Aorta (tissue), 5 donors: ENCODE results near the gene HGF. TPM values are rescaled to one million over a fixed set of nuclear protein-coding genes. Genes with fewer than 3 reads are reported as not detected.

Source experiments
- ATAC-seq: fragments of 200-7000 bp; cut with Tn5 transposase; one replicate; pipeline ENCODE4 v1.9.1; 2022; ENCODE audit warnings: moderate library complexity; ENCODE audit not compliant: low FRiP score
- DNase-seq, 2 donors: peaks; one replicate each; pipeline ENCODE4 v3.0.0-alpha.2; 2020
- H3K27ac ChIP-seq, 2 donors: one replicate each; pipeline ENCODE4 v1.5.1; 2013; ENCODE audit warnings: low read length in 2 of 2, mild to moderate bottlenecking in 2 of 2, moderate library complexity in 2 of 2, control low read depth in 1 of 2, inconsistent platforms in 1 of 2, low read depth in 1 of 2
- H3K27me3 ChIP-seq, 2 donors: one replicate each; pipeline ENCODE4 v1.6.1; 2013; ENCODE audit warnings: control low read depth in 1 of 2, low read length in 1 of 2, mild to moderate bottlenecking in 1 of 2, moderate library complexity in 1 of 2; ENCODE audit not compliant: insufficient read depth in 2 of 2, control insufficient read depth in 1 of 2
- H3K36me3 ChIP-seq, 2 donors: one replicate each; pipeline ENCODE4 v1.6.1; 2013; ENCODE audit warnings: control low read depth in 1 of 2, low read length in 1 of 2, mild to moderate bottlenecking in 1 of 2; ENCODE audit not compliant: insufficient read depth in 2 of 2, control insufficient read depth in 1 of 2
- H3K4me1 ChIP-seq, 2 donors: one replicate each; pipeline ENCODE4 v1.6.1; 2013; ENCODE audit warnings: low read length in 2 of 2, control low read depth in 1 of 2, mild to moderate bottlenecking in 1 of 2, moderate library complexity in 1 of 2; ENCODE audit not compliant: insufficient read depth in 2 of 2, control insufficient read depth in 1 of 2
- H3K4me3 ChIP-seq, 2 donors: one replicate each; pipeline ENCODE4 v1.5.1; 2013; ENCODE audit warnings: low read length in 2 of 2, control low read depth in 1 of 2, mild to moderate bottlenecking in 1 of 2
- H3K9me3 ChIP-seq: one replicate; pipeline ENCODE4 v1.6.1; 2013; ENCODE audit warnings: mild to moderate bottlenecking, low read length; ENCODE audit not compliant: control insufficient read depth
- WGBS, 2 donors: extraction: QIAGEN DNeasy Blood & Tissue Kit; methylation state at CpG; one replicate each; pipeline ENCODE4 v1.1.7; 2013; 5-methylcytosine and 5-hydroxymethylcytosine counted together
- intact Hi-C, 2 donors: fragments of 100-400 bp; cut with DNase I; formaldehyde crosslinking; loops; one replicate each; pipeline versions ENCODE4 v1.14.2 to v1.15.0; 2022
- polyA plus RNA-seq, 2 donors: library from polyadenylated mRNA; stranded (reverse); fragments of 200-250 nt; gene quantifications; one replicate each; pipeline ENCODE4 v1.2.3, GENCODE V29; 2013
- total RNA-seq, 2 donors: library from RNA; stranded (reverse); fragmentation: NEBNext Ultra II Directional; extraction: Animal tissue kit (Norgen Biotek cat#: 25700); gene quantifications; one replicate each; pipeline ENCODE4 v1.2.1, GENCODE V29; 2021
- donor health status: healthy with polysubstance abuse.
- donor health status: Bipolar disorder and iron deficiency.
- donor health status: DM: no; HTN: no; CAD: no.
- donor health status: DM: no; HTN: no; CAD: no.
- donor health status: DM: yes; HTN: yes; CAD: no.

HGF gene
- total and polyA plus RNA-seq, 4 donors = 9.9 to 55.9 (median 22.8) TPM

DNA sequence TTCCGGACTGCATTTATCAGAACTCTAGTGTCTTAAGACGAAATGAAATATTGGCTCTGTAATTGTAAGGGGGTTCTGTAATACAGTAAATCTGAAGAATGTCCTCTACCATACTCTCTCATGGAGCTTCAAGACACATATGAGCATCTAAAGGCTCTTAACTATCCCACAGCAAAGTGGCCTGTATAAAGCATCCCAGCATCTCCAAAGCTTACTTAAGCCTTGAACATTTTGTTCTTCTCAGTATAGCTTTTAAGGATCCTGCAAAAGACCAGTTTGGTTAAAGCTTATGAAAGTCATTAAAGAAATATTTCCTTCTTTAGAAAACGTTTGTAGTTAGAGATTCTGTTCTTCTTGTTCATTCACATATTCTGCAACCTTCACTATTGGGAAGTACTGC lies 75.1 kb downstream of the HGF start:
- ATAC-seq (no peak), DNase-seq (no peak)
- intact Hi-C loops = no loop called here
- Histone ChIP-seq H3K4me1 (peaks cover 2 to 4% of the 10 kb centered on the region in 2 donors), H3K36me3 (no peaks in the 10 kb centered on the region), H3K9me3 (no peaks in the 10 kb centered on the region), H3K27me3 (no peaks in the 10 kb centered on the region), H3K4me3 (no peak overlapping the region), H3K27ac (no peak overlapping the region)
- WGBS, 2 donors = 56 to 63% methylated on average over 3 of the region's 3 CpGs

DNA sequence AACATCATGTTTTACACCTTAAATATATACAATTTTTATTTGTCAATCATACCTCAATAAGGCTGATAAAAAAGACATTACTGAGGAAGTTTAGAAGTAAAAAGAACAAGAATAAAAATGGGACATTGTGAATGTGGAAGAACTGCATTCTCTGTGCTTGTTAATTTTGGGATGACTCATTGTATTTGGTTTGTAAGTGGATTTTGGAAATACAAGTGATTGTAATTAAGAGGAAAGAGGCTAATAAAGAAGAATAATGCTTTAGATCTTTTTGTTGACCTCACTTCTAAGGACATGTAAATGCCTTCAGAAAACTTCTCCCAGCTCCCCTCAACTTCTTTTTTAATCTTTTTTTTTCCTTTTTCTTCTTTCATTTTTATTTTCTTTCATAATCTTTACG lies 76.0 kb downstream of the HGF start:
- Histone ChIP-seq H3K4me3 (no peak overlapping the region), H3K27me3 (no peaks in the 10 kb centered on the region), H3K36me3 (no peaks in the 10 kb centered on the region), H3K9me3 (no peaks in the 10 kb centered on the region), H3K4me1 (peaks cover 2 to 4% of the 10 kb centered on the region in 2 donors), H3K27ac (no peak overlapping the region)
- 68 to 73% methylated on average over 1 of the region's 1 CpG for WGBS, 2 donors
- intact Hi-C loops = no loop called here
- no peak for ATAC-seq
- DNase-seq = no peak

GRCh38 chr7:81693080-81693479 lies 76.8 kb downstream of the HGF start:
- intact Hi-C loops = no loop called here
- Histone ChIP-seq H3K4me1 (peaks cover 4 to 6% of the 10 kb centered on the region in 2 donors), H3K4me3 (no peak overlapping the region), H3K9me3 (no peaks in the 10 kb centered on the region), H3K36me3 (no peaks in the 10 kb centered on the region), H3K27ac (no peak overlapping the region), H3K27me3 (no peaks in the 10 kb centered on the region)
- DNase-seq (no peak), ATAC-seq (no peak)
- WGBS, 2 donors = 93 to 94% methylated on average over 2 of the region's 2 CpGs

GRCh38 chr7:81692146-81692905 lies 77.5 kb downstream of the HGF start:
- peaks cover 6 to 8% of the 10 kb centered on the region in 2 donors for H3K4me1 ChIP-seq
- WGBS, 2 donors = 79 to 82% methylated on average over 3 of the region's 3 CpGs
- no peak overlapping the region for H3K27ac ChIP-seq
- H3K9me3 ChIP-seq = no peaks in the 10 kb centered on the region
- no peaks in the 10 kb centered on the region for H3K36me3 ChIP-seq
- no peak for DNase-seq
- no peaks in the 10 kb centered on the region for H3K27me3 ChIP-seq
- no peak for ATAC-seq
- H3K4me3 ChIP-seq = no peak overlapping the region
- intact Hi-C loops = no loop called here

DNA sequence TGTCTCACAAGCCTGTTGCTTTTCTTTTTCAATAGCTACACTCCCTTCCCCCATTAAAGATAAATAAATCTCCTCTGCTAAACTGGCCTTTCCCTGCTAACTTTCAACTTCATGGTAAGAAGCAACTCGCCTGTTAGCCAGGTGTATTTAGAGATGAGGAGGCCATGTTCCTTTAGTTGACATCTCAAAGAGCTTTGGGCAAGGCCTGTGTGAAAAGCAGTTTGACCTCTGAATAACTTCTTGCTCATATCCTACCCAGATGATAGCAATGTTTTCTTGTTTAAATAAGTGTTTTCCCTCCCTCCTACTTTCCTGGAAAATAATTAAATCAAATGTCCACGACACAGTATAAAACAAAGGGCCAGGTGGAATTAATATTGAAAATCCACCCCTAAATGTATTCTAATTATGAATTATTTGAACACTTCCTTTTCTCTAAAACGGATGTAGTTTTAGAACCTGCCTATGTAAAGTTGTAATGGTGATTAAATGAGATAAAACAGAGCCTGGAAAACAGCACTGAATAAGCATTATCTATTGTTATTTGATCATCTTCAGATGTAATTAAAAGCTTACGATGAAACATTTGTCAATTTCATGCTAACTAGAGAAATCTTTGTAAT lies 78.5 kb downstream of the HGF start:
- no peak overlapping the region for H3K27ac ChIP-seq
- H3K27me3 ChIP-seq = no peaks in the 10 kb centered on the region
- no peaks in the 10 kb centered on the region for H3K36me3 ChIP-seq
- ATAC-seq (no peak), DNase-seq (no peak)
- H3K9me3 ChIP-seq = no peaks in the 10 kb centered on the region
- H3K4me3 ChIP-seq = no peak overlapping the region
- intact Hi-C loops = no loop called here
- WGBS, 2 donors = 57 to 59% methylated on average over 4 of the region's 4 CpGs
- peaks cover 6 to 8% of the 10 kb centered on the region in 2 donors for H3K4me1 ChIP-seq

- 62 to 63% methylated on average over 3 of the region's 3 CpGs for WGBS, 2 donors
- DNase-seq (no peak), ATAC-seq (no peak)
- no peaks in the 10 kb centered on the region for H3K9me3 ChIP-seq
- no peaks in the 10 kb centered on the region for H3K36me3 ChIP-seq
- intact Hi-C loops = no loop called here
- H3K27me3 ChIP-seq = no peaks in the 10 kb centered on the region
- H3K4me1 ChIP-seq = peaks cover 6 to 8% of the 10 kb centered on the region in 2 donors
- no peak overlapping the region for H3K4me3 ChIP-seq
- H3K27ac ChIP-seq = no peak overlapping the region
These were observed 79.2 kb downstream of the HGF start for GRCh38 chr7:81690688-81691087.

DNA sequence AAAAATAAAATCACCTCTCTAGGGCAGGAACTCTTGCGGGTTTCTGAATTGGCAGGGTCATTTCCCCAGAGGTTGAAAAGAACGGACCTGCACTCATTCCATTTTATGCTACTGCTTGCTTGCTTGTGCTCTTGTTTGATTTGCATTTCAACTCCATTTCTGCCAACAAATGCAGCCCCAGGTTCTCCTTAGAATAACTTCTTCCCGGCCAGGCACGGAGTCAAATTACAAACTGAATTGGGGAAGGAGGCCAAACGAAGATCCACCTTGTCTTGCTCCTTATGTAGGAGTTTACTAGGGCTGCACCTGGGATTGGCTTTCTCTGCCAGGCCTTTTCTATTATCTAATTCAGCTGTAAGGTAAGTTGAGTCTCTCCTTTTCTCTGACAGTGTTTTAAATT lies 79.6 kb downstream of the HGF start:
- Histone ChIP-seq H3K27me3 (no peaks in the 10 kb centered on the region), H3K27ac (no peak overlapping the region), H3K4me3 (no peak overlapping the region), H3K9me3 (no peaks in the 10 kb centered on the region), H3K36me3 (no peaks in the 10 kb centered on the region), H3K4me1 (peaks cover 6 to 8% of the 10 kb centered on the region in 2 donors)
- 5 to 12% methylated on average over 5 of the region's 5 CpGs for WGBS, 2 donors
- DNase-seq (no peak), ATAC-seq (no peak)
- intact Hi-C loops = no loop called here

GRCh38 chr7:81688622-81689411 lies 81.0 kb downstream of the HGF start:
- DNase-seq (no peak), ATAC-seq (no peak)
- Histone ChIP-seq H3K27me3 (no peaks in the 10 kb centered on the region), H3K4me1 (peaks cover 8% of the 10 kb centered on the region in 2 donors), H3K36me3 (no peaks in the 10 kb centered on the region), H3K9me3 (no peaks in the 10 kb centered on the region), H3K27ac (no peak overlapping the region), H3K4me3 (no peak overlapping the region)
- intact Hi-C loops = loop anchor here in 1 of 2 donors (10.0 kb wide), 1 partner anchor 64 kb away; no protein-coding TSS in a partner anchor
- 81 to 86% methylated on average over 4 of the region's 4 CpGs for WGBS, 2 donors
